NCI-H526 (cell line): Measurements from ENCODE around the gene SCN5A.

ENCODE experiments used
- DNase-seq, 2 experiments: peaks; one replicate each; lab custom pipeline; 2025; lab: John Stamatoyannopoulos, UW

The SCN5A gene

GRCh38 chr3:38541806-38542205 lies 107.7 kb downstream of the SCN5A start:
- DNase-seq, result no peak

- DNase-seq, result no peak
Observed at GRCh38 chr3:38538773-38539353, 110.6 kb downstream of the SCN5A start.

- no peak for DNase-seq
Observed at GRCh38 chr3:38536671-38537070, 112.8 kb downstream of the SCN5A start.

GRCh38 chr3:38534604-38535003 lies 114.9 kb downstream of the SCN5A start:
- no peak for DNase-seq

GRCh38 chr3:38534180-38534579 lies 115.3 kb downstream of the SCN5A start:
- no peak for DNase-seq

- DNase-seq, result no peak
Observed at GRCh38 chr3:38533285-38533976, 116.1 kb downstream of the SCN5A start.

- DNase-seq, result no peak
Observed at GRCh38 chr3:38532529-38532928, 117.0 kb downstream of the SCN5A start.

GRCh38 chr3:38528457-38528856 lies 121.0 kb downstream of the SCN5A start:
- peak in 1 of 2 experiments; percentile 35 for DNase-seq

GRCh38 chr3:38526792-38527191 lies 122.7 kb downstream of the SCN5A start:
- DNase-seq, result no peak

GRCh38 chr3:38524141-38524739 lies 125.2 kb downstream of the SCN5A start:
- DNase-seq, result no peak

GRCh38 chr3:38522002-38522401 lies 127.5 kb downstream of the SCN5A start:
- DNase-seq, result no peak

GRCh38 chr3:38521391-38521987 lies 128.0 kb downstream of the SCN5A start:
- DNase-seq, result peak; percentile 70 to 82

- DNase-seq, result no peak
Observed at GRCh38 chr3:38519651-38520050, 129.8 kb downstream of the SCN5A start.

GRCh38 chr3:38519000-38519399 lies 130.5 kb downstream of the SCN5A start:
- DNase-seq, result no peak

- no peak for DNase-seq
Observed at GRCh38 chr3:38516669-38517068, 132.8 kb downstream of the SCN5A start.

GRCh38 chr3:38515367-38515766 lies 134.1 kb downstream of the SCN5A start:
- DNase-seq, result no peak

GRCh38 chr3:38511546-38511945 lies 137.9 kb downstream of the SCN5A start:
- DNase-seq, result no peak

- no peak for DNase-seq
Observed at GRCh38 chr3:38510631-38511030, 138.9 kb downstream of the SCN5A start.

GRCh38 chr3:38509732-38510131 lies 139.8 kb downstream of the SCN5A start:
- no peak for DNase-seq

- no peak for DNase-seq
Observed at GRCh38 chr3:38507120-38507519, 142.4 kb downstream of the SCN5A start.

- DNase-seq, result no peak
Observed at GRCh38 chr3:38500688-38501417, 148.6 kb downstream of the SCN5A start.
